Thoracic aorta (tissue), 2 donors: ENCODE results near the gene CCL20. TPM values are rescaled to one million over a fixed set of nuclear protein-coding genes. Genes with fewer than 3 reads are reported as not detected.

Experiments used
- ATAC-seq: fragments of 150-250 bp; one replicate; pipeline ENCODE4 v1.8.0; 2017; ENCODE audit warnings: low read depth; ENCODE audit not compliant: insufficient number of reproducible peaks, low FRiP score
- DNase-seq: peaks from one replicate; pipeline ENCODE4 v3.0.0-alpha.2; 2020; ENCODE audit warnings: low spot score
- H3K27ac ChIP-seq, 2 donors: fragments of 200-600 bp; sonication (generic); 1 replicate in 1 of 2; 2 replicates in 1 of 2; pipeline ENCODE4 v1.5.1; 2016; ENCODE audit warnings: mild to moderate bottlenecking in 2 of 2, moderate library complexity in 2 of 2
- H3K27me3 ChIP-seq: fragments of 200-600 bp; sonication (generic); replicated peaks from 2 replicates; pipeline ENCODE4 v1.6.0; 2016; ENCODE audit warnings: mild to moderate bottlenecking; ENCODE audit not compliant: insufficient read depth
- H3K36me3 ChIP-seq: fragments of 200-600 bp; sonication (generic); one replicate; pipeline ENCODE4 v1.5.1; 2016
- H3K4me1 ChIP-seq, 2 donors: fragments of 200-600 bp; sonication (generic); 1 replicate in 1 of 2; 2 replicates in 1 of 2; pipeline versions ENCODE4 v1.5.1 to v1.6.0; 2016; ENCODE audit warnings: low read depth in 2 of 2, mild to moderate bottlenecking in 1 of 2; ENCODE audit not compliant: control insufficient read depth in 1 of 2
- H3K4me3 ChIP-seq: fragments of 200-600 bp; sonication (generic); 2 replicates; pipeline ENCODE4 v1.5.1; 2016; ENCODE audit warnings: mild to moderate bottlenecking
- H3K9me3 ChIP-seq: fragments of 200-600 bp; sonication (generic); 2 replicates; pipeline ENCODE4 v1.5.1; 2016
- total RNA-seq, 2 donors: library from RNA; depleted of rRNA; stranded (reverse); fragments of >200 nt; gene quantifications; one replicate each; pipeline versions ENCODE4 v1.1.0 to v1.2.3, GENCODE V29; 2016
- TF ChIP-seq, protein P1 (sequence below): fragments of 200-600 bp; sonication (generic); IDR thresholded peaks from one replicate; pipeline ENCODE4 v1.5.1; 2019; ENCODE audit warnings: antibody characterized with exemption

Gene CCL20
- total RNA-seq, 2 donors from 2014 or later, result 12.1 TPM; not detected in 1

DNA sequence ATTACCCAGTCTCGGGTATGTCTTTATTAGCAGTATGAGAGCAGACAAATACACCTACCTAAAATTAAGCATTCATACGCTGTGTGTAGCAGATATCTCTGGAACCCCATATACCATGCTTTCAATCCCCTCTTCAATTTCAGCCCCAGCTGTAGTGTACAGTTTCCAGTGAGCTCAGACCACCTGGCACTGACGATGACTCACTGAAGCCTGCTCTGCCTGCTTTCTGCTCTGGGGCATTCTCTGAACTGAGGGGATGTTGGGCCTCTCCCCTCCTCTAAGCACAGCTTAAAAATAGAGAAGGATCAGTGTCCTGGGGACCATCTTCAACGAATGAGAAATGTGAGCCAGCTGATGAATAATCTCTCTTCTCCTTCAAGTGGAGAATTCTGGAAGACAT, 8.7 kb upstream of the CCL20 start:
- DNase-seq, result no peak
- H3K4me3 ChIP-seq, result no peak overlapping the region
- no peaks in the 10 kb centered on the region for H3K36me3 ChIP-seq
- H3K4me1 ChIP-seq, result no peaks in the 10 kb centered on the region
- TF ChIP-seq, protein P1, sequence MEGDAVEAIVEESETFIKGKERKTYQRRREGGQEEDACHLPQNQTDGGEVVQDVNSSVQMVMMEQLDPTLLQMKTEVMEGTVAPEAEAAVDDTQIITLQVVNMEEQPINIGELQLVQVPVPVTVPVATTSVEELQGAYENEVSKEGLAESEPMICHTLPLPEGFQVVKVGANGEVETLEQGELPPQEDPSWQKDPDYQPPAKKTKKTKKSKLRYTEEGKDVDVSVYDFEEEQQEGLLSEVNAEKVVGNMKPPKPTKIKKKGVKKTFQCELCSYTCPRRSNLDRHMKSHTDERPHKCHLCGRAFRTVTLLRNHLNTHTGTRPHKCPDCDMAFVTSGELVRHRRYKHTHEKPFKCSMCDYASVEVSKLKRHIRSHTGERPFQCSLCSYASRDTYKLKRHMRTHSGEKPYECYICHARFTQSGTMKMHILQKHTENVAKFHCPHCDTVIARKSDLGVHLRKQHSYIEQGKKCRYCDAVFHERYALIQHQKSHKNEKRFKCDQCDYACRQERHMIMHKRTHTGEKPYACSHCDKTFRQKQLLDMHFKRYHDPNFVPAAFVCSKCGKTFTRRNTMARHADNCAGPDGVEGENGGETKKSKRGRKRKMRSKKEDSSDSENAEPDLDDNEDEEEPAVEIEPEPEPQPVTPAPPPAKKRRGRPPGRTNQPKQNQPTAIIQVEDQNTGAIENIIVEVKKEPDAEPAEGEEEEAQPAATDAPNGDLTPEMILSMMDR, result no peak
- H3K27me3 ChIP-seq, result no peaks in the 10 kb centered on the region
- H3K9me3 ChIP-seq, result no peaks in the 10 kb centered on the region
- no peak overlapping the region for H3K27ac ChIP-seq
- ATAC-seq, result no peak

DNA sequence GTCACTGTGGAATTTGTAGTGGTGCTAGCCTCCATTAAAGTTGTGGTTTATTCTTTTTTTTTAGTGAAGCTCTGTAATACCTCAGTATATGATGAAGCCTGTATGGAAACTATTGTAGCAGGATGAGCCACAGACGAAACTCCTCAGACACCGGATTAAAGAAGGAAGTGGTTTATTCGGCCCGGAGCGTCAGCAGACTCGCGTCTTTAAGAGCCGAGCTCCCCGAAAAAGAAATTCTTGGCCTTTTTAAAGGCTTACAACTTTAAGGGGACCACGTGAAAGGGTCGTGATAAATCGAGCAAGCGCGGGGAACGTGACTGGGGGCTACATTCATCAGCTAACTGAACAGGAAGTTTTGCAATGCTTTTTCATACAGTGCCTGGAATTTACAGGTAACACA, 8.1 kb upstream of the CCL20 start:
- Histone ChIP-seq H3K36me3 (no peaks in the 10 kb centered on the region), H3K27ac (no peak overlapping the region), H3K4me3 (peak overlapping the region; percentile 4), H3K9me3 (no peaks in the 10 kb centered on the region), H3K4me1 (no peaks in the 10 kb centered on the region), H3K27me3 (no peaks in the 10 kb centered on the region)
- ATAC-seq, result no peak
- no peak for DNase-seq
- TF ChIP-seq, protein P1, result no peak

DNA sequence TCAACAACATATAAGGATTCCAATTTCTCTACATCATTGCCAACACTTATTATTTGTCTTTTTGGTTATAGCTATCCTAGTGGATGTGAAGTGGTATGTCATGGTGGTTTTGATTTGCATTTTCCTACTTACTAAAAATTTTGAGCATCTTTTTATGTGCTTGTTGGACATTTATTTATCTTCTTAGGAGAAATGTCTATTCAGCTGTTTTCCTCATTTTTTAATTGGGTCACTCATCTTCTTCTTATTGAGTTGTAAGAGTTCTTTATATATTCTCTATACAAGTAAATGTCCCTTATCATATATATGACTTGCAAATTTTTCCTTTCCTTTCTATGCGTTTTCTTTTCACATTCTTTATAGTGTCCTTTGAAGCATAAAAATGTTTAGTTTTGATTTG, 4.7 kb upstream of the CCL20 start:
- TF ChIP-seq, protein P1, result no peak
- Histone ChIP-seq H3K27me3 (no peaks in the 10 kb centered on the region), H3K4me3 (no peak overlapping the region), H3K27ac (no peak overlapping the region), H3K4me1 (no peaks in the 10 kb centered on the region), H3K9me3 (no peaks in the 10 kb centered on the region), H3K36me3 (no peaks in the 10 kb centered on the region)
- ATAC-seq (no peak), DNase-seq (no peak)

DNA sequence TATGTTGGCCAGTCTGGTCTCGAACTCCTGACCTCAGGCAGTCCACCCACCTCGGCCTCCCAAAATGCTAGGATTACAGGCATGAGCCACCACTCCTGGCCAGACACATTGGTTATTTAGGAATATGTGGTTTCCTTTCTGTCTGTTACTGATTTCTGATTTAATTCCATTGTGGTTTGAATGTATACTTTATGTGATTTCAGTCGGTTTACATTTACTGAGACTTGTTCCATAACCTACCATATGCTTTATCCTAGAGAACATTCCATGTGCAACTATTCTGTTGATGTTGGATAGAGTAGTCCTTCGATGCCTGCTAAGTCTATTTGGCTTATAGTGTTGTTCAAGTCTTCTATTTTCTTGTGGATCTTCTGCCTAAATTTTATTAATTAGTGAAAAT, 1.6 kb upstream of the CCL20 start:
- no peak overlapping the region for H3K4me3 ChIP-seq
- H3K27me3 ChIP-seq, result no peaks in the 10 kb centered on the region
- no peaks in the 10 kb centered on the region for H3K9me3 ChIP-seq
- ATAC-seq (no peak), DNase-seq (no peak)
- TF ChIP-seq, protein P1, result no peak
- H3K27ac ChIP-seq, result no peak overlapping the region
- H3K4me1 ChIP-seq, result peaks cover 0 to 1% of the 10 kb centered on the region in 2 donors
- no peaks in the 10 kb centered on the region for H3K36me3 ChIP-seq

DNA sequence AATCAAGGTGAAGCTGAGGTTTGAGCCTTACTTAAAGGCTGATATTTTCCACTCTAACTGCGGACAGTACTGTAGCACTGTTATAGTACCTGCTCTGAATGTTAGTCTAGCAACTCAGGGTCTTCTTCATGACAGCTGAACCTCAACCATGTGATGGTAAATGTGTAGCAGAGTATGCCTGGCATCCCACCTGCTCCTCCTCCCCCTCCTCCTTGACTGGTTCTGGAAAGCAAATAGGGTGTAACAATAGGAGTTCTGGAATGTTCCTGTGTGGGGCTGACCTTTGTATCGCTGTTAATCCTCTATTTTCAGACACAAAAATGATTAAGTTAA, 447 bp upstream of the CCL20 start:
- TF ChIP-seq, protein P1, result no peak
- no peak for ATAC-seq
- Histone ChIP-seq H3K9me3 (no peaks in the 10 kb centered on the region), H3K36me3 (no peaks in the 10 kb centered on the region), H3K4me3 (no peak overlapping the region), H3K27me3 (no peaks in the 10 kb centered on the region), H3K27ac (no peak overlapping the region), H3K4me1 (peaks cover 7 to 8% of the 10 kb centered on the region in 2 donors)
- DNase-seq, result no peak
